Endothelial cell of umbilical vein (primary cell): ENCODE measurements around the gene SNAPIN. TPM values are rescaled to one million over a fixed set of nuclear protein-coding genes. Genes with fewer than 3 reads are reported as not detected.

Source experiments
- BruUV-seq: library from RNA; stranded (reverse); fragments of 400-500 nt; replicated peaks from 2 replicates; lab custom pipeline; 2021; lab: Mats Ljungman, UMichigan
- CTCF ChIA-PET: fragments of 300-600, 350-600 bp; sonication (Branson Sonifier 250); formaldehyde crosslinking; loops from one replicate; lab custom pipeline; 2021; ENCODE audit warnings: antibody characterized with exemption, inconsistent platforms; lab: Charles Lee
- POLR2A ChIA-PET: fragments of 300-600, 350-600 bp; sonication (Branson Sonifier 250); formaldehyde crosslinking; loops from one replicate; lab custom pipeline; 2021; ENCODE audit warnings: antibody characterized with exemption, inconsistent platforms; lab: Charles Lee
- DNase-seq: peaks from one replicate; pipeline ENCODE4 v3.0.0-alpha.2; 2011; ENCODE audit warnings: low read depth, low spot score
- FAIRE-seq: peaks from 2 replicates; lab custom pipeline; 2011; peaks lifted over from hg19 to GRCh38; lab: Jason Lieb, UNC
- H2AFZ ChIP-seq: 2 replicates; pipeline ENCODE4 v1.6.0; 2012; ENCODE audit warnings: low read depth, low read length, control low read depth, inconsistent platforms
- H3K27ac ChIP-seq: 2 replicates; pipeline ENCODE4 v1.5.1; 2011; ENCODE audit warnings: low read depth, mild to moderate bottlenecking, control low read depth, low read length, moderate library complexity; ENCODE audit not compliant: insufficient read depth
- H3K27me3 ChIP-seq, 2 experiments: 2 replicates each; pipeline versions ENCODE4 v1.6.0 to v1.6.1; 2011; ENCODE audit warnings: low read length in 2 of 2, mixed read lengths in 1 of 2; ENCODE audit not compliant: control insufficient read depth in 2 of 2, insufficient read depth in 2 of 2
- H3K36me3 ChIP-seq, 2 experiments: 2 replicates in 1 of 2; 3 replicates in 1 of 2; pipeline ENCODE4 v1.5.1; 2011; ENCODE audit warnings: low read length in 2 of 2, mild to moderate bottlenecking in 1 of 2, moderate library complexity in 1 of 2; ENCODE audit not compliant: control insufficient read depth in 2 of 2, insufficient read depth in 2 of 2; ENCODE audit errors: extremely low read depth in 1 of 2
- H3K4me1 ChIP-seq: 3 replicates; pipeline ENCODE4 v1.5.1; 2011; ENCODE audit warnings: mild to moderate bottlenecking, low read length; ENCODE audit not compliant: control insufficient read depth, insufficient read depth; ENCODE audit errors: extremely low read depth
- H3K4me2 ChIP-seq: 2 replicates; pipeline ENCODE4 v1.6.1; 2011; ENCODE audit warnings: low read length, control low read depth, mixed read lengths; ENCODE audit not compliant: insufficient read depth
- H3K4me3 ChIP-seq, 3 experiments: fragments of 200-600 bp in 1 of 3; sonication (generic), shearing (Covaris generic) in 1 of 3; replicated peaks in 1 of 3; 2 replicates each; pipeline ENCODE4 v1.5.1; 2011 to 2016; ENCODE audit warnings: control low read depth in 3 of 3, low read length in 3 of 3, mild to moderate bottlenecking in 2 of 3, inconsistent platforms in 1 of 3, low read depth in 1 of 3, moderate library complexity in 1 of 3; ENCODE audit not compliant: insufficient read depth in 1 of 3
- H3K79me2 ChIP-seq: 2 replicates; pipeline ENCODE4 v1.6.0; 2012; ENCODE audit warnings: low read length, inconsistent platforms; ENCODE audit not compliant: control insufficient read depth, insufficient read depth
- H3K9ac ChIP-seq: replicated peaks from 2 replicates; pipeline ENCODE3; 2011; ENCODE audit warnings: low read length, control low read depth; ENCODE audit not compliant: insufficient read depth; ENCODE audit errors: extremely low read depth
- H3K9me1 ChIP-seq: replicated peaks from 3 replicates; pipeline ENCODE4 v1.6.0; 2011; ENCODE audit warnings: mild to moderate bottlenecking, low read length; ENCODE audit not compliant: control insufficient read depth, insufficient read depth; ENCODE audit errors: extremely low read depth
- H3K9me3 ChIP-seq: replicated peaks from 2 replicates; pipeline ENCODE4 v1.5.1; 2012; ENCODE audit warnings: low read length, inconsistent platforms; ENCODE audit not compliant: control insufficient read depth, insufficient read depth
- H4K20me1 ChIP-seq: replicated peaks from 2 replicates; pipeline ENCODE3; 2011; ENCODE audit warnings: mild to moderate bottlenecking, low read length; ENCODE audit not compliant: control insufficient read depth, insufficient read depth; ENCODE audit errors: extremely low read depth
- CTCF ChIP-seq, 2 donors: IDR thresholded peaks; 1 replicate in 1 of 2; 2 replicates in 1 of 2; pipeline ENCODE4 v1.5.1; 2011; ENCODE audit warnings: low read length in 2 of 2, mild to moderate bottlenecking in 2 of 2, moderate library complexity in 2 of 2, control low read depth in 1 of 2, inconsistent platforms in 1 of 2, low read depth in 1 of 2; ENCODE audit not compliant: insufficient read depth in 1 of 2; ENCODE audit errors: extremely low read depth in 1 of 2
- EZH2 ChIP-seq: IDR thresholded peaks from 2 replicates; pipeline ENCODE4 v1.6.1; 2012; ENCODE audit warnings: borderline replicate concordance, low read depth, mild to moderate bottlenecking, moderate library complexity, low read length, inconsistent platforms; ENCODE audit not compliant: severe bottlenecking
- FOS ChIP-seq: IDR thresholded peaks from 2 replicates; pipeline ENCODE4 v1.6.1; 2011; ENCODE audit warnings: mild to moderate bottlenecking, low read length, moderate library complexity, borderline replicate concordance; ENCODE audit not compliant: insufficient read depth
- GATA2 ChIP-seq: IDR thresholded peaks from 2 replicates; pipeline ENCODE4 v1.7.0; 2011; ENCODE audit warnings: low read depth, mild to moderate bottlenecking, moderate library complexity, mixed read lengths, low read length; ENCODE audit not compliant: insufficient read length, insufficient read depth
- JUN ChIP-seq: IDR thresholded peaks from 2 replicates; pipeline ENCODE4 v1.6.1; 2011; ENCODE audit warnings: borderline replicate concordance, low read depth; ENCODE audit not compliant: insufficient read length, insufficient read depth
- MYC ChIP-seq: IDR thresholded peaks from one replicate; pipeline ENCODE4 v1.6.1; 2011; ENCODE audit warnings: mild to moderate bottlenecking, low read depth, low read length
- POLR2A ChIP-seq: IDR thresholded peaks from 2 replicates; pipeline ENCODE4 v1.6.1; 2012; ENCODE audit warnings: low read depth, mild to moderate bottlenecking, control low read depth, low read length
- POLR2AphosphoS5 ChIP-seq: IDR thresholded peaks from 2 replicates; pipeline ENCODE4 v1.6.1; 2012; ENCODE audit warnings: low read depth, mild to moderate bottlenecking, control low read depth, low read length, moderate library complexity; ENCODE audit not compliant: insufficient read depth
- dilution Hi-C: fragments of 300-500 bp; cut with MboI; formaldehyde crosslinking; loops from one replicate; pipeline ENCODE4 v1.15.0; 2019; ENCODE audit warnings: low sequenced_read_pairs; ENCODE audit not compliant: extremely low pct_ligation_motif_present
- intact Hi-C: fragments of 100-400 bp; cut with micrococcal nuclease; formaldehyde crosslinking; loops from one replicate; pipeline ENCODE4 v1.10.0; 2022
- polyA plus RNA-seq, 4 experiments: library from polyadenylated mRNA; depleted of rRNA in 3 of 4; stranded (reverse) in 3 of 4; unstranded in 1 of 4; fragments of >200 nt; gene quantifications; 2 replicates each; pipeline versions ENCODE4 v1.2.1 to v1.2.3, GENCODE V29; 2011 to 2012; ENCODE audit warnings: missing spikeins in 1 of 4
- total RNA-seq: library from RNA; stranded (reverse); gene quantifications from 2 replicates; pipeline ENCODE4 v1.2.3, GENCODE V29; 2021
- TF ChIP-seq, protein P1 (sequence below): IDR thresholded peaks from 2 replicates; pipeline ENCODE4 v1.6.1; 2011; ENCODE audit not compliant: insufficient read depth, insufficient read length

Gene SNAPIN
- total and polyA plus RNA-seq, 2 donors (not counting 3 experiments of a cell fraction or from before 2014, with no cell fraction given): 36.8 to 55.1 TPM

- DNase-seq: no peak
- TF ChIP-seq POLR2AphosphoS5 (no peak), JUN (no peak), POLR2A (no peak), FOS (no peak), MYC (no peak), CTCF (IDR thresholded peaks at IDR 0.05; ENCODE audit: extremely low read depth in 1 of 2, insufficient read depth in 1 of 2, low read depth in 1 of 2, low read length in 2 of 2) (no peak), EZH2 (no peak), GATA2 (no peak)
- TF ChIP-seq, protein P1, sequence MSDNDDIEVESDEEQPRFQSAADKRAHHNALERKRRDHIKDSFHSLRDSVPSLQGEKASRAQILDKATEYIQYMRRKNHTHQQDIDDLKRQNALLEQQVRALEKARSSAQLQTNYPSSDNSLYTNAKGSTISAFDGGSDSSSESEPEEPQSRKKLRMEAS: no peak
- intact Hi-C loops (no loop called here), dilution Hi-C loops (no loop called here)
- no TSS peak for BruUV-seq
- peaks cover 27% of the 10 kb centered on the region for H3K79me2 ChIP-seq
- H3K36me3 ChIP-seq: peaks cover 48 to 53% of the 10 kb centered on the region in 2 experiments
- no peak overlapping the region for H3K4me3 ChIP-seq
- H3K27ac ChIP-seq: no peak overlapping the region
- H3K9me1 ChIP-seq: no peaks in the 10 kb centered on the region
- no peaks in the 10 kb centered on the region for H3K4me1 ChIP-seq
- H2AFZ ChIP-seq: no peak overlapping the region
- FAIRE-seq: no peak
- no peaks in the 10 kb centered on the region for H3K27me3 ChIP-seq
- ChIA-PET CTCF (interaction anchor here (1.2 to 2.7 kb wide), 2 partner anchors 34 to 70 kb away, joined by 3 to 12 read pairs; no protein-coding TSS in a partner anchor), POLR2A (interaction anchor here (0.9 kb wide), 1 partner anchor 15 kb away, joined by 3 read pairs; the partner anchor contains the start of gene S100A13)
- H4K20me1 ChIP-seq: peaks cover 2% of the 10 kb centered on the region
- H3K9ac ChIP-seq: no peak overlapping the region
- no peaks in the 10 kb centered on the region for H3K9me3 ChIP-seq
- H3K4me2 ChIP-seq: no peak overlapping the region
These were observed 16.3 kb upstream of the SNAPIN start for GRCh38 chr1:153642161-153642560.
